Measurements from ENCODE around the gene NTN4.

GRCh38 chr12:95759039-95759438 is 31.5 kb downstream of the NTN4 start:
- no peak for TF ChIP-seq CTCF (IDR thresholded peaks at IDR 0.05; ENCODE audit: low read depth, low read length, missing input control)
- no peak for TF ChIP-seq TAF1 (conservative IDR thresholded peaks at IDR 0.05)
- TF ChIP-seq HNF4A (conservative IDR thresholded peaks at IDR 0.05), result no peak
- no peak for TF ChIP-seq REST (IDR thresholded peaks at IDR 0.05)
- TF ChIP-seq ATF3 (IDR thresholded peaks at IDR 0.05), result no peak
- TF ChIP-seq SP1 (IDR thresholded peaks at IDR 0.05), result no peak
- no peak for TF ChIP-seq EGR1 (IDR thresholded peaks at IDR 0.05; ENCODE audit: low read depth in 2 of 2)
- no peak for TF ChIP-seq MAX (IDR thresholded peaks at IDR 0.05)
- TF ChIP-seq GABPA (IDR thresholded peaks at IDR 0.05 in 1 of 2, conservative IDR thresholded peaks at IDR 0.05 in 1 of 2), result no peak
- no peak for TF ChIP-seq RAD21 (IDR thresholded peaks at IDR 0.05)

All from liver (tissue), 3 donors.